SK-N-SH (cell line): ENCODE results near the gene AKT2.
"Not testable (repeated sequence)": the region's sequence is repeated elsewhere in the genome, so short reads cannot be mapped to it uniquely, and the experiment has no call there.

Experiments used
- CTCF ChIP-seq: fragments of 200-600 bp; sonication (generic); IDR thresholded peaks from 2 replicates; pipeline ENCODE4 v1.6.1; 2017; ENCODE audit warnings: antibody characterized with exemption, mild to moderate bottlenecking, moderate library complexity
- EP300 ChIP-seq, 2 experiments: IDR thresholded peaks; 2 replicates each; pipeline versions ENCODE4 v1.4.0 to v1.6.1; 2012; ENCODE audit warnings: borderline replicate concordance in 1 of 2, low read depth in 1 of 2, low read length in 1 of 2
- REST ChIP-seq: IDR thresholded peaks from 2 replicates; pipeline ENCODE4 v1.6.1; 2012; ENCODE audit warnings: mild to moderate bottlenecking, low read depth, low read length, moderate library complexity

DNA sequence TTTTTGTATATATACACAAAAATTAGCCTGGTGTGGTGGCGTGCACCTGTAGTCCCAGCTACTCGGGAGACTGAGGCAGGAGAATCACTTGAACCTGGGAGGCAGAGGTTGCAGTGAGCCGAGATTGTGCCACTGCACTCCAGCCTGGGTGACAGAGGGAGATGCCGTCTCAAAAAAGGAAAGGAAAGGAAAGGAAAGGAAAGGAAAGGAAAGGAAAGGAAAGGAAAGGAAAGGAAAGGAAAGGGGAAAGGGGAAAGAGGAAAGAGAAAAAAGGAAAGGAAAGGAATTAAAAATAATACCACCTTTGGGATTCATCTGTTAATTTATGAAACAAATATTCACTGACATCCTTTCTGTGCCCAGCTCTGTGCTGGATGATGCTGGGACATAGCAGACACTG, 66.1 kb downstream of the AKT2 start:
- not testable (repeated sequence) for TF ChIP-seq CTCF; EP300 (IDR thresholded peaks at IDR 0.05; ENCODE audit: borderline replicate concordance in 1 of 2, low read depth in 1 of 2, low read length in 1 of 2); REST
